Astrocyte (in vitro differentiated cells and primary cell): ENCODE data around the gene DPP4. TPM values are rescaled to one million over a fixed set of nuclear protein-coding genes. Genes with fewer than 3 reads are reported as not detected.

Experiments used
- DNase-seq: peaks from one replicate; pipeline ENCODE4 v3.0.0-alpha.2; 2010; ENCODE audit warnings: low read depth
- FAIRE-seq: peaks from 2 replicates; lab custom pipeline; 2011; peaks lifted over from hg19 to GRCh38; lab: Jason Lieb, UNC
- H2AFZ ChIP-seq: 2 replicates; pipeline ENCODE4 v1.6.0; 2012; ENCODE audit warnings: low read depth, low read length, inconsistent platforms
- H3K27ac ChIP-seq: 2 replicates; pipeline ENCODE4 v1.5.1; 2011; ENCODE audit warnings: low read depth, low read length, inconsistent platforms
- H3K27me3 ChIP-seq: 2 replicates; pipeline ENCODE4 v1.6.0; 2011; ENCODE audit warnings: low read length, inconsistent platforms; ENCODE audit not compliant: insufficient read depth
- H3K36me3 ChIP-seq: 2 replicates; pipeline ENCODE4 v1.5.1; 2011; ENCODE audit warnings: low read length, inconsistent platforms; ENCODE audit not compliant: insufficient read depth
- H3K4me1 ChIP-seq: 2 replicates; pipeline ENCODE4 v1.5.1; 2011; ENCODE audit warnings: low read length, inconsistent platforms; ENCODE audit not compliant: insufficient read depth
- H3K4me2 ChIP-seq: 2 replicates; pipeline ENCODE4 v1.6.0; 2012; ENCODE audit warnings: low read length, inconsistent platforms
- H3K4me3 ChIP-seq: 2 replicates; pipeline ENCODE4 v1.5.1; 2011; ENCODE audit warnings: low read depth, mild to moderate bottlenecking, low read length, inconsistent platforms; ENCODE audit not compliant: insufficient read depth
- H3K79me2 ChIP-seq: 2 replicates; pipeline ENCODE4 v1.6.0; 2012; ENCODE audit warnings: mild to moderate bottlenecking, low read length, inconsistent platforms; ENCODE audit not compliant: insufficient read depth
- H3K9ac ChIP-seq: 2 replicates; pipeline ENCODE4 v1.6.0; 2012; ENCODE audit warnings: mild to moderate bottlenecking, low read length, inconsistent platforms
- H3K9me3 ChIP-seq: 2 replicates; pipeline ENCODE4 v1.5.1; 2012; ENCODE audit warnings: low read depth, mild to moderate bottlenecking, low read length, inconsistent platforms; ENCODE audit not compliant: insufficient read depth
- H4K20me1 ChIP-seq: 2 replicates; pipeline ENCODE4 v1.6.0; 2012; ENCODE audit warnings: low read length, inconsistent platforms; ENCODE audit not compliant: insufficient read depth
- H3K27ac Mint-ChIP-seq: one replicate; pipeline ENCODE4 v1.8.0; 2021; ENCODE audit warnings: mild to moderate bottlenecking, mixed read lengths; ENCODE audit not compliant: unreplicated experiment
- H3K27me3 Mint-ChIP-seq: one replicate; pipeline ENCODE4 v1.8.0; 2021; ENCODE audit warnings: low read depth, mixed read lengths; ENCODE audit not compliant: unreplicated experiment
- H3K36me3 Mint-ChIP-seq: one replicate; pipeline ENCODE4 v1.8.0; 2021; ENCODE audit warnings: low read depth, mixed read lengths; ENCODE audit not compliant: unreplicated experiment
- H3K4me1 Mint-ChIP-seq: one replicate; pipeline ENCODE4 v1.8.0; 2021; ENCODE audit warnings: low read depth, mixed read lengths; ENCODE audit not compliant: unreplicated experiment
- H3K4me3 Mint-ChIP-seq: one replicate; pipeline ENCODE4 v1.8.0; 2021; ENCODE audit warnings: mild to moderate bottlenecking, moderate library complexity, mixed read lengths; ENCODE audit not compliant: unreplicated experiment
- H3K9me3 Mint-ChIP-seq: one replicate; pipeline ENCODE4 v1.8.0; 2021; ENCODE audit warnings: mild to moderate bottlenecking, mixed read lengths; ENCODE audit not compliant: unreplicated experiment
- EZH2 ChIP-seq: IDR thresholded peaks from 2 replicates; pipeline ENCODE4 v1.6.1; 2012; ENCODE audit warnings: mild to moderate bottlenecking, low read length, inconsistent platforms; ENCODE audit not compliant: insufficient read depth
- total RNA-seq: library from RNA; stranded (reverse); gene quantifications from 2 replicates; pipeline ENCODE4 v1.2.1, GENCODE V29; 2021
- TF ChIP-seq, protein P1 (sequence below): IDR thresholded peaks from 2 replicates; pipeline ENCODE4 v1.5.1; 2011; ENCODE audit warnings: low read depth, mild to moderate bottlenecking, inconsistent platforms, low read length, moderate library complexity; ENCODE audit not compliant: insufficient read depth

The DPP4 gene
- total RNA-seq, 1 donor from 2014 or later = 5.3 TPM

DNA sequence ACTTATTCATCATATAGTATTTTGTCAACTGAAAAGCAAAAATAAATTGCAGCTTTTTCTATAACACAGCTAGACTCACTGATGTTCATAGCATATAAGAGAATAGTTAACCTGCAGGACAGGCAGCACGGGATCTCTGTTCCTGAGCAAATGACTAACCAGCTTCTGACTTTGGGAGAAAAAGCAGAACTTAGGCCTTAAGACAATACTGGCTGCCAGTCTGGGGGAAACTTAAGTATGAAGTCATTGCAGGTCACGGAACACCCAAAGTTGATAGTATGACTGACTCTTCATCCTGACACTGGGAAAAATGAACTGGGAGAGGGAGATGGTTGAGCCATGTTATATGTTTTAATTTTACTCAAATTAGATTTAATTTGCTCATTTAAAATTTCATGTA, 113.0 kb downstream of the DPP4 start:
- no peaks in the 10 kb centered on the region for H3K79me2 ChIP-seq
- no peak overlapping the region for H3K4me3 ChIP-seq
- FAIRE-seq = no peak

DNA sequence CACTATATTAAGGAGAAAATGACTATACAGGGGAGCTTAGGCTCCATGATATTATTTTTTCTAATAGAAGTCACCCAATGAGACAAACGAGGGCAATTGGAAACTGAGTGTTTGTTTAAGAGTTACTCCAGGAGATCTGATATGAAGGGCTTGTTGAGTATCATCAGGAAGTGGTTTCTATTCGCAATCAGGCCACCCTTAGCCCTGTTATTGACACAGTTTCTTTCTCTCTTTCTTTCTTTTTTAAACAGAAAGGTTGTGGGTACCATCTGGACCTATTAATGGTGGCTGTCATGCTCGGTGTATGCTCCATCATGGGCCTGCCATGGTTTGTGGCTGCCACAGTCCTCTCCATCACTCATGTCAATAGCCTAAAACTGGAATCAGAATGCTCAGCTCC, 117.3 kb downstream of the DPP4 start:
- no peaks in the 10 kb centered on the region for H3K36me3 ChIP-seq
- Mint-ChIP-seq H3K36me3 (no peaks in the 10 kb centered on the region), H3K27me3 (no peaks in the 10 kb centered on the region), H3K27ac (no peak overlapping the region), H3K9me3 (no peaks in the 10 kb centered on the region), H3K4me3 (no peak overlapping the region), H3K4me1 (no peaks in the 10 kb centered on the region)
- no peaks in the 10 kb centered on the region for H4K20me1 ChIP-seq
- no peak overlapping the region for H3K4me2 ChIP-seq
- no peaks in the 10 kb centered on the region for H3K4me1 ChIP-seq
- no peak for FAIRE-seq
- no peak overlapping the region for H3K4me3 ChIP-seq
- no peak for TF ChIP-seq EZH2
- TF ChIP-seq, protein P1, sequence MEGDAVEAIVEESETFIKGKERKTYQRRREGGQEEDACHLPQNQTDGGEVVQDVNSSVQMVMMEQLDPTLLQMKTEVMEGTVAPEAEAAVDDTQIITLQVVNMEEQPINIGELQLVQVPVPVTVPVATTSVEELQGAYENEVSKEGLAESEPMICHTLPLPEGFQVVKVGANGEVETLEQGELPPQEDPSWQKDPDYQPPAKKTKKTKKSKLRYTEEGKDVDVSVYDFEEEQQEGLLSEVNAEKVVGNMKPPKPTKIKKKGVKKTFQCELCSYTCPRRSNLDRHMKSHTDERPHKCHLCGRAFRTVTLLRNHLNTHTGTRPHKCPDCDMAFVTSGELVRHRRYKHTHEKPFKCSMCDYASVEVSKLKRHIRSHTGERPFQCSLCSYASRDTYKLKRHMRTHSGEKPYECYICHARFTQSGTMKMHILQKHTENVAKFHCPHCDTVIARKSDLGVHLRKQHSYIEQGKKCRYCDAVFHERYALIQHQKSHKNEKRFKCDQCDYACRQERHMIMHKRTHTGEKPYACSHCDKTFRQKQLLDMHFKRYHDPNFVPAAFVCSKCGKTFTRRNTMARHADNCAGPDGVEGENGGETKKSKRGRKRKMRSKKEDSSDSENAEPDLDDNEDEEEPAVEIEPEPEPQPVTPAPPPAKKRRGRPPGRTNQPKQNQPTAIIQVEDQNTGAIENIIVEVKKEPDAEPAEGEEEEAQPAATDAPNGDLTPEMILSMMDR = no peak
- no peak overlapping the region for H3K9ac ChIP-seq
- H3K27ac ChIP-seq = no peak overlapping the region
- H2AFZ ChIP-seq = no peak overlapping the region
- H3K27me3 ChIP-seq = no peaks in the 10 kb centered on the region
- H3K9me3 ChIP-seq = no peaks in the 10 kb centered on the region
- DNase-seq = no peak
- H3K79me2 ChIP-seq = no peaks in the 10 kb centered on the region

More for the DNA sequence above, 113.0 kb downstream of the DPP4 start:
- Histone ChIP-seq H4K20me1 (no peaks in the 10 kb centered on the region), H2AFZ (no peak overlapping the region), H3K4me2 (no peak overlapping the region), H3K27ac (no peak overlapping the region), H3K9ac (no peak overlapping the region), H3K27me3 (no peaks in the 10 kb centered on the region), H3K4me1 (no peaks in the 10 kb centered on the region), H3K36me3 (no peaks in the 10 kb centered on the region), H3K9me3 (no peaks in the 10 kb centered on the region)
- no peak overlapping the region for H3K4me3 Mint-ChIP-seq
- H3K4me1 Mint-ChIP-seq = no peaks in the 10 kb centered on the region
- no peak overlapping the region for H3K27ac Mint-ChIP-seq
- no peaks in the 10 kb centered on the region for H3K36me3 Mint-ChIP-seq
- H3K9me3 Mint-ChIP-seq = no peaks in the 10 kb centered on the region
- TF ChIP-seq, protein P1 = no peak
- no peak for TF ChIP-seq EZH2
- no peaks in the 10 kb centered on the region for H3K27me3 Mint-ChIP-seq
- no peak for DNase-seq

- no peak overlapping the region for H3K4me2 ChIP-seq
- H3K36me3 Mint-ChIP-seq = no peaks in the 10 kb centered on the region
- no peak overlapping the region for H3K4me3 ChIP-seq
- H3K27me3 ChIP-seq = no peaks in the 10 kb centered on the region
- H3K4me1 ChIP-seq = no peaks in the 10 kb centered on the region
- DNase-seq (no peak), FAIRE-seq (no peak)
- H3K9ac ChIP-seq = no peak overlapping the region
- no peaks in the 10 kb centered on the region for H3K9me3 ChIP-seq
- no peaks in the 10 kb centered on the region for H3K36me3 ChIP-seq
- TF ChIP-seq, protein P1 = no peak
- no peak for TF ChIP-seq EZH2
- no peak overlapping the region for H3K4me3 Mint-ChIP-seq
- H3K27me3 Mint-ChIP-seq = no peaks in the 10 kb centered on the region
- H3K27ac Mint-ChIP-seq = no peak overlapping the region
- H3K4me1 Mint-ChIP-seq = no peaks in the 10 kb centered on the region
- no peaks in the 10 kb centered on the region for H3K79me2 ChIP-seq
- no peaks in the 10 kb centered on the region for H4K20me1 ChIP-seq
- no peak overlapping the region for H2AFZ ChIP-seq
- H3K27ac ChIP-seq = no peak overlapping the region
- H3K9me3 Mint-ChIP-seq = no peaks in the 10 kb centered on the region
Observed at GRCh38 chr2:161955211-161955610, 118.8 kb downstream of the DPP4 start.
